G401.6 (cell line): ENCODE measurements around the gene PIGN.
"Not testable (repeated sequence)": the region's sequence is repeated elsewhere in the genome, so short reads cannot be mapped to it uniquely, and the experiment has no call there.

Source experiments
- FAIRE-seq: peaks from 2 replicates; lab custom pipeline; 2012; peaks lifted over from hg19 to GRCh38; lab: Jason Lieb, UNC

PIGN gene

DNA sequence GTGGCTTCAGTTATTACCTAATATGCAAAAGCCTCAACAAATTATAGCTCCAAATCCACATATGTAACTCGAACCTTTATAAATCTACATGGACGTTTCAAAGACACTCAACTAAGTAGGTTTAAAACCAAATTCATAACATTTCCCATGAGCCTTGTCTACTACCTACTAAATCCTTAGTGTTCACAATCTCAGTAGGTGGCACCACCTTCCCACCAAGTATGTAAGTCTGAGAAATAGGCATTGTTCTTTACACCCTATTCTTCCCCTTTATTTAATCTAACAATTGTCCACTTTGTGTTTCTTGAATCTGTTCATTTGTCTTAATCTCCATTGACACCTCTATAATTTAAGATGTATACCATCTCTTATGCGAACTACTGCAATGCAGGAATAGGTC is 4.6 kb downstream of the PIGN start:
- FAIRE-seq, result no peak

DNA sequence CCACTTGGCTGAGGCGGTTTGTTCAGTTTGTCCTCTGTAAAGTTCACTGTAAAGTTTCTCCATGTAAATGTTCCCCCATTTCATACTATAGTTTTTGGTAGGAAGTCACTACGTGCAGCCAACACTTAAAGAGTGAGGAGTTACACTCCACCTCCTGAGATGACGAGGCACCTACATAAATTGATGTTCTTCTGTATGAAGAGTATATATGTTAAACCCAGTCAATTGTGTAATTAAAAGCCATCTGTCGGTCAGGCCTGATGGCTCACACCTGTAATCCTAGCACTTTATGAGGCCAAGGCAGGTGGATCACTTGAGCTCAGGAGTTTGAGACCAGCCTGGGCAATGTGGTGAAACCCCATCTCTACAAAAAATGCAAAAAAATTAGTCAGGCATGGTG is 7.6 kb downstream of the PIGN start:
- FAIRE-seq, result no peak

DNA sequence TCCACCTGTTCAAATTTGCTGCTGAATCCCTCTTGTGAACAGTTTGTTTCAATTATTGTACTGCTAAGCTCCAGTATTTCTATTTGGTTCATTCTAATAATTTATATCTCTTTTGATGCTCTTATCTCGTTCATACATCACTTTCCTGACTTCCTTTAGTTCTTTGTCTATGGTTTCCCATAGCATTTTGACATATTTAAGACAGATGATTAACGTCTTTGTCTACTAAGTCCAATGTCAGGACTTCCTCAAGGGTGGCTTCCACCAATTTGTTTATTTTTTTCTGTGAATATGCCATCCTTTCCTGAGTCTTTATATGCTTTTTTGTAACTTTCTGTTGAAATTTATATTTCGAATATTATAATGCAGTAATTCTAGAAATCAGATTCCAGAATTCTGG is 9.6 kb downstream of the PIGN start:
- no peak for FAIRE-seq

DNA sequence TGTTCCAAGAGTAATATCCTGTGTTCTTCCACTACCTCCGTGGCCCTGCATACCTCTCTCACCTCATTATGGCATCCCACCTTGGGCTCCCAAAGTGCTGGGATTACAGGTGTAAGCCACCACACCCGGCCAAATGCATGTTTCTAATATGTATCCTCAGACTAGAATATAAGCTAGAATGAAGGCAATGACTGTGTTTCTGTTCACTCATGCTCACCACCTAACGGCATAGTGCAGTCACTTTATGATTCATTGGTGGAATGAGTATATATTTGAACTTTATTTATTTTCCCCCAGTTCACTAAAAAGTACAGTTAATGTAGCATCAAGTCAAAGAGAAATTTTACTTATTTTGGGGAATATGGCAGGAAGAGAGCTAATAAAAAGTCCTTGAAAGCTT is 11.3 kb downstream of the PIGN start:
- no peak for FAIRE-seq

DNA sequence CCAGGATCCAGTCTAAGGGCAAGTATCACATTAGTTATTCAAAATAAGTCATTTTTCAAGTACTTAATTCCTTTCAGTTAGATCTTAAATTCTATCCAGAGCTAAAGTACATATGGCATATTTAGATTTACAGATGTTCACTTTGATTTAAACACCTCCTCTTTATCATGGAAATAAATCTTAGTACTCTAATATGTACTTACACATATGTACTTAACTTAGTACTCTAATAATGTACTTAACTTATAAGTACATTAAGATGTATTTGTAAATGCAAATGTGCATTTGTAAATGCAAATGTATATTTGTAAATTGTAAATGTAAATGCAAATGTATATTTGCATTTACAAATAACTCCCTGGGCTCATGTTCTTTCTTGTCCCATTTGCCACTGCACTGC is 14.6 kb downstream of the PIGN start:
- FAIRE-seq, result no peak

DNA sequence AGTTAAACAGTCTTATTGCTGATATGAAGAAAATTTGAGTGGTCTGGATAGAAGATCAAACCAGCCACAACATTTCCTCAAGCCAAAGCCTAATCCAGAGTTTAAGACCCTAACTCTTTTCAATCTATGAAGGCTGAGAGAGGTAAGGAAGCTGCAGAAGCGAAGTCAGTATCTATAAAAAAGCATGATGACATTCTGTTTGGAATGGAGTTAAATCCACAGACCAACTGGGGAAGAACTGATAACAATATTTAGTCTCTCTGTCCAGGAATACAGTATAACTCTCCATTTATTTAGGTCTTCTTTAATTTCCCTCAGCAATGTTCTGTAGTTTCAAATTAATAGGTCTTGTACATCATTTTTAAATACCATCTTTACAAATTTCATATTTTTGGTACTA is 16.0 kb downstream of the PIGN start:
- FAIRE-seq, result no peak

DNA sequence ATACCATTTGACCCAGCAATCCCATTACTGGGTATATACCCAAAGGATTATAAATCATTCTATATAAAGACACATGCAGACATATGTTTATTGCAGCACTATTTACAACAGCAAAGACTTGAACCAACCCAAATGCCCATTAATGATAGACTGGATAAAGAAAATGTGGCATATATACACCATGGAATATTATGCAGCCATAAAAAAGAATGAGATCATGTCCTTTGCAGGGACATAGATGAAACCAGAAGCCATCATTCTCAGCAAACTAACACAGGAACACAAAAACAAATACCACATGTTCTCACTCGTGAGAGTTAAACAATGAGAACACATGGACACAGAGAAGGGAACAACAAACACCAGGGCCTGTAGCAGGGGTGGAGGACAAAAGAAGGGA is 20.3 kb downstream of the PIGN start:
- FAIRE-seq, result not testable (repeated sequence)

DNA sequence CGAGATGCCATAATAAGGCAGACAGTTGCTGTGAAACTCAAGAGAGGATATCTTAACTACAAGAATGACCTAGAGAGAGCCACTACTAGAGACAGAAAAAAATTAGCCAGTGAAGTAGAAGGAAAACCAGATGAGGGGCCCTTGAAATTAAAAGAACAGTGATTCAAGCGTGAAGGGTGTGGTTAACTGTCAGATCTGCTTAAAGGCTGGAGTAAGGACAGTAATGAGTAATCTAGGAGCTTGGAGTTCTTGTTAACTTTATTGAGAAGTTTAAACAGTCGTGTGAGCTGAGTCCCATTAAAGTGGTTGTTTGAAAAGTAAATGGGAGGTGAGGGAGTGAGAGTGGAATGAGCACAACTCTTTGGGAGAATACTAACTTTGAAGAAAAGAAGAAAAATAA is 21.3 kb downstream of the PIGN start:
- no peak for FAIRE-seq

DNA sequence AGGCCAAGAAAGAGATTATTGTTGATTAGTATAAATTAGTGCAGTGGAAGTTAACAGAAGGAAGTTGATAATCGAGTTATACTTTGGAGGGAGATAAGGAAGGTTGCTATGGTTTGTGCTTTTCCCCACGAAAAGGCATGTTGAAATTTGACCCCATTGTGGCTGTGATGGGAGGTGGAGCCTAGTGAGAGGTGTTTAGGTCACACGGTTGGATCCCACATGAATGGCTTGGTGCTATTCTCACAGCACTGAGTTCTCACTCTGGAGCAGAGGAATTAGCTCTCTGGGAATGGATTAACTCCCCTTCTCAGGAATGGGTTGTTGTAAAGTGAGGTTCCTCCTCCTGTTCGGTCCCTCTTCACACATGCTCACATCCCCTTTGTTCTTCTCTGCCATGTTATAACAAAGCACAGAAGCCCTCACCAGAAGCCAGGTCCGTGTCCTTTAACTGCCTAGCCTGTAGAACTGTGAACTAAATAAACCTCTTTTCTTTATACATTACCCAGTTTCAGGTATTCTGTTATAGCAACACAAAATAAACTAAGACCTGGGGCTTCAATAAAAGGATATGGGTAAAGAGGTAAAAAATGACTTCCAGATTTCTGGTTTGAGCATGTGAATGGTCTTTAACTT is 21.9 kb downstream of the PIGN start:
- FAIRE-seq, result no peak

DNA sequence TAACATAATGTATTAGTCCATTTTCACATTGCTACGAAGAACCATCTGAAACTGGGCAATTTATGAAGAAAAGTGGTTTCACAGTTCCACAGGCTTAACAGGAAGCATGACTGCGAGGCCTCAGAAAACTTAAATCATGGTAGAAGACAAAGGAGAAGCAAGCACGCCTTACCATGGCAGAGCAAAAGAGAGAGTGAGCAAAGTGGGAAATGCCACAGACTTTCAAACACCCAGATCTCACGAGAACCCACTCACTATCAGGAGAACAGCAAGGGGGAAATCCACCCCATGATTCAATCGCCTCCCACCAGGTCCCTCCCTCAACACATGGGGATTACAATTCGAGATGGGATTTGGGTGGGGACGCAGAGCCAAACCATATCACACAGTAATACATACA is 22.5 kb downstream of the PIGN start:
- no peak for FAIRE-seq

DNA sequence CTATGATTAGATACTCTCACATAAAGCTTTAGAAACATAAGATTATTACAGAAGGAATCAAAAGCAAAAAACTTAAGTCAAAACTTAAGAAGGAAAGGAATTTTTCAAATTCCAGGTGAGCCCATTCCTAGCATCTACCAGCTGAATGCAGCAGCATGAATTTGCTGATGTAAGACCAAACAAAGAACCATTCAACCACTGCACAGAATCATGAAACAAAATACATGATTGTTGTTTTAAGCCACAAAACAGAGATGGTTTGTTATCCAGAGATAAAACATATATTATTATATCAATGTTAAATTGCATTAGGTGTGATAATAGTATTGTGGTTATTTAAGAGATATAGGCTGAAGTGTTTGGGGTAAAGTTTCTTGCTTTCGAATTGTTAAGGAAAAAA is 29.0 kb downstream of the PIGN start:
- FAIRE-seq, result no peak

DNA sequence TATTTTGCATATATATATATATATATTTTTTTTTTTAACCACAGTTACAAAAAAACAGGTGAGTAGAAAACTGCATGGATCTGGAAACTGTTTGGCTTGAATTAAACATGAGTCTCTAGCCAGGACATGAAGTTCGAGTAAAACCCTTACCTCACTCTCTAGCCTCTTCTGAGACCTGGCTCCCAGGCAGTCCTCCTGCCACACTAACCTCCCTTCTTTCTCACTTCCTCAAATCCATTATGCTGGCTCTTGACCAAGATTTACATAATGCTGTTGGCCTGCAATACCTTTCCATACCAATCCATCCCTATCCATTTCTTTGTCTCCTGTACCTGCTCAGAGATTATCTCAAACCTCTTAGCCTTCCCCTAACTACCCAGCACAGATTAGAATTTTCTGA is 34.0 kb downstream of the PIGN start:
- no peak for FAIRE-seq

DNA sequence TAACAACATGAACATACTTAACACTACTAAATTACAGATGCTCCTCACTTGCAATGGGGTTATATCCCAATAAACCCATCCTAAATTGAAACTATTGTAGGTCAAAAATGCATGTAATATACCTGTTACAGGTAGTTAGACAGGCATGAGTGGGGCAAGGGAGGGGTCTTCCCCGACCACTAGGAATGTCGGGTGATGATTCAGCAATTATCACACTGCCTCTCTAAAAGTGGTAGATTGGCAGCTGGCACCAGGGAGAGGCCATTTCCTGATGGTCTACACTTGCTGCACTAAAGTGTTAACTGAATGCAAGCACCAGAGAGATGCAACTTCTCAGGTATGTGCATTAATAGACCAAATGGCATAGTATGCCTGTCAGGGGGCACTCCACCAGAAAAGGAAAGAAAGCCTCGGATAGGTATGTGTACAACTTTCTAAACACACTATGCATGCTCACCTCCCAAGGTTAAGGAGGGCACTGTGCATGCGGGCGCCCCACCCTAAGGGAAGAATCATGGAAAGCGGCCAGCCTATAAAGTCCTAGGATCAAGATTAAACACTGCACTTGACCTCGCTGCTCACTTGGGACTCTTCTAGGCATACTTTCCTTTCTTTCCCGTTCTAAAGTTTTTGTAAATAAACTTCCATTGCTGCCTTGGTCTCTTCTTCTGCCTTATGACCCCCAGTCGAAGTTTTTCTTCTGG is 35.6 kb downstream of the PIGN start:
- no peak for FAIRE-seq

DNA sequence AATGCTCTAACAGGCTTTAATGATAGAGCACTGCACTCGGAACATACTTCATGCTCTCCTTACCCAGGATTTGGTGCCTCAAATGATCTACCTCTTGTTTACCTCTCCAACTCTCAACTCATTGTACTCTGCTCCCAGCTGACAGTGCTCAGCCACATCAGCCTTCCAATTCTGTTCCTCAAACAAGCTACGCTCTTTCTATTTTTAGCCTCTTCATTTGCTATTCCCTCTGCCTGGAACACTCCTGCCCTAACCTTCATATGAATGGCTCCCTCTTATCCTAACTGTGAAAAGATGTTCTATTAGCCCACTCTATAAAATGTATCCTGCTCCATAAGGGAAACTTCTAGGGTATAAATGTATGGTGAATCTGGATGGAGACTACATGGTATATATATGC is 42.5 kb downstream of the PIGN start:
- no peak for FAIRE-seq

DNA sequence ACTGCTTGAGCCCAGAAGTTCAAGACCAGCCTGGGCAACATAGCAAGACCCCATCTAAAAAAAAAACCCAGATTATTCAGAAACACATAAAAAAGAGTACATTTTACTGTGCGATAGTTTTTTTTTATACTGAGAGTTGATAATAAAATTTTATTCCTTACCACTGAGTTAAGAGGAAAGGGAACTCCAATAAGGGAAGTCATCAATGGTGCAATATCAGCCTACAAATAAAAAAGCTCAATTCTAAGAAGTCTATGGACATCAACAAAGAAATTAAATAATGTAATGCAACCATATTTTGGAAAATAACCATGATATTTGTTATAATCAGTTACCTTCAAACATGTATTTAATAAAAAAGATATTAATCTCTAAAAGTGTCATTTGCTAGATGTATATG is 46.6 kb downstream of the PIGN start:
- no peak for FAIRE-seq

DNA sequence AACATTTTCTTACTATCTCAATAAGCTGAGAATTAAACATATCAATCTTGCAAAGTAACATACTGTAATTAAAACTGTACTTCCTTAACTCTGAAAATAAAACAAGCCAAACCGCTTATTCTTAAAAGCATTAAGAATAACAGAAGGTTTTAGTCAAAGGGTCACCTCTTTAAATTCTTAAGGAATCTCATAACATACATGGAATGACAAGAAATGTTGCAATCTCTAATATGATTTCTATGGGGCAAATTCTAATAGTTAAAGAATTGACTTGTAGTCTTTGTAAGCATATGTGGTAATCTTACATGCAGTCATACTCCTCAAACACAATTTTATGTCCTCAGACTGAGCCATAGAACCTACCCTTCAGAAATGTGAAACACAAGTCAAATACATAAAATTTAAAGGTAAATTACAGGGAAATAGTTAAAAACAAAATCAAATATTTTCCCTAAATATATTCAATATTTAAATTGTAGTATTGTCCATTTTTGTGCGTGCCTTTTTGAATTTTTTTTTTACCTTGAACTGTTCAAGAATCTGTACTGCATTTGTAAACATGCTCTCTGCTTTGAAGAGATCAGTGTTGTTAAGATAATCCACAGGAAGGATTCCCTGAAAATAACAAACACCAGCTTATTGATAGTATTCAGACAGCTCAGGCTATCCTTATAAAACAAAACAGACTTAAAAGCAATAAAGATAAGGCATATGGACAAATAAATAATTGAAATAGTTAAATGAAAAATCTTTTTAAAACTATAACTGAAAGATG is 48.2 kb downstream of the PIGN start:
- FAIRE-seq, result no peak

DNA sequence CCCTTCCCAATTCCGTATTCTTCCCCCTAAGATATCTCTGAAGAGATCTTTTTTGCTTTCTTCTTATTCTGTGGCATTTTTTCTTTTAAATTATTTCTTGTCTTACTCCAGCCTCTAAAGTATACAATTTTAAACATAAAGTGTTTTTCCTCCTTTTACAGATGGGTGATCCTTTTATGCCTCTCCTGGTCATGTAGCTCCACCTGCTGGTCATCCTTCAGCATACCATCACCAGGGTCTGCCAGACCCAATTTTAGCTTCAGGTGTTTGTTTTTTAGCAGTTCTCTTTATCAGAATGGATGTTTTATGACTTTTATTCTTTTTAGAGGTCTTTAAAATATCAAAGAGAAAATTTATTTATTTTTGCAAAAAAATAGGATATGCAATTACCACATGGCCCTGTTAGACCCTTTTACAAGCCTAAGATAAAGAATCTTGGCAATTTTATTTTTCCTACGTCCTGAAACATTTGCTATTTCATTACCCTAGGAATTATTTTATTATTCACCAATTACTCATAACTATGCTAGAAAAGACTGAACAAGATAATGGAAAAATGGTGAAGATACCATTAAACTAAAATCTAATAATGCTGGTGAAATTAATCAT is 55.5 kb downstream of the PIGN start:
- FAIRE-seq, result peak; percentile 95

DNA sequence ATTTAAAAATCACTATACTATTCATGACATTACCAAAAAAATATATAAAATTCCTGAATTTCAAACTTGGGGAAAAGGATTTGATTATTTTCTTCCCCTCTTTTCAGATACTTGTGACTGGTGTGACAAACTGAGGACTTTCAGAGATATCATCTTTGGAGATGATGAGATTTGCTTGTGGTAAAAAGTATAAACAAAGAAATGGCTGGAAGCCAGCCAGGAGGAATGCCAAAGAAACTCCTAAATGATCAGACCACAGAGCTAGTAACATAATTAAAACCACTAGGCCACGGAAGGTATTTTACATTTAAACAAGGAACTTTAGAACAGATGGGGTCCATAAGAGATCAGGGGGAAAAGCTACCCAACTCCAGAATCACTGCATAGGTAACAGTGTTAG is 58.7 kb downstream of the PIGN start:
- FAIRE-seq, result no peak

DNA sequence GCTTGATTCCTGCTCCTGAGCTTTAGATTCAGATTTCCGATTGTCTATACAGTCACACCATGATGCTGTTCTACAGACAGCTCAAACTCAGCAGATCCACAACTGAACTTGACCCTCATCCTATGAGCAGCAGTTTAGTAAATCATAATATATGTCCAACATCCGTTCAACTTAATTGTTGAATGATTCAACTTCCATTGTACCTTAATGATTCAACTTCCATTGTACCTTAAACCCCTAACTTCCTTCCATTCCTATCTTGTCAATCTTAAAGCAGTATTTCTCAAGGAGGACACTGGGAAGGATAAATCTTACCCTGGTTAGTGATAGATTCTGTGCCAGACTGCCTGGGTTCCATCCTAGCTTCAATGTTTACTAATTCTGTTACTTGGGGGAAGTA is 60.1 kb downstream of the PIGN start:
- FAIRE-seq, result no peak

DNA sequence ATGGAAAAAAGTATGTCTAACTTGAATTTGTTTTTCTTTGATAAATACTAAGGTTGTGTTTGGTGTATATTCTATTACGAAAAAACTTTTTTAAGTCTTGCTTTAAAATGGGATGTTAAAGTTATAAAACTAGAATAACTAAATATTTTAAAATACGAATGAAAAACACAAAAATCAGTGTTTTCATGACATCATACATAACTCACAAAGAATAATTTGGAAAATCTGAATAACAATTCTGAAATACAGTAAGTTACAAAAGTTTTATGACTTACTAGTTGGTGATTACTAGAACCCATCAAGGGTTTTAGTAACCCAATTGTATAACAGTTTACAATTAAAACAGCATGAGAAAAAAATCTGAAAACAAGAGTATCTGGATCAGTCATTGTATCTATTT is 61.2 kb downstream of the PIGN start:
- no peak for FAIRE-seq

DNA sequence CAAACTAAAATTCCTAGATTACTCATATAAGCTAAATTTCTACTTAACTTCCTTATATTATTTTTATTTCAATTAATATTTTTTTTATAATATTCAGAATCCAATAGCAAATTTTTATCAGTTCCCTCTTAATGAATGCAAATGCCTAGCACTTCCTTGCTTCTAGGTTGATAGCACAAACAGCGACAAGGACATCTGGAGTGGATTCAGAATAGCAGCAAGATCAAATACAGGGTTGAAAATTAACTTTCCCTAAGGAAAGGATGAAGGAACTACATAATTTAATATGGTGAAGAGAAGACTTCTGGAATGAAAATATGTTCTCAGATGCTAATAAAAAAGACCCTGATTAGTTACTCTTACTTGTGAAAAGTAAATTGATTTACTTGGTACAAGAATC is 64.5 kb downstream of the PIGN start:
- FAIRE-seq, result no peak

DNA sequence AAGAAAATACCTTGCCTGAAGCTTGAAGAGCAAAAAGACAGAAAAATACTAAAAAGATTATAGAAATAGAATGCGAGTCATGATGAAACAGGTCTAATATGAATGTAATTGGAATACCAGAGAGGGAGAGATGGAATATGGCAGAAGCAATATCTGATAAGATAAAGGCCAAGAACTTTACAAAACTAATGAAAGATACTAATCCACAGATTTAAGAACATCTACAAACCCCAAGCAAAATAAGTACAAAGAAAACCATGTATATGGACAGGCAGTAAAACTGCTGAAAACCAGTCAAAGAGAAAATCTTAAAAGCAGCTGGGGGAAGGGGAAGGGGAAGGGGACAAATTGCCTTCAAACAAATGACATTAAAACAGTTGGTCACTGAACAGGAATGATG is 67.0 kb downstream of the PIGN start:
- FAIRE-seq, result no peak

DNA sequence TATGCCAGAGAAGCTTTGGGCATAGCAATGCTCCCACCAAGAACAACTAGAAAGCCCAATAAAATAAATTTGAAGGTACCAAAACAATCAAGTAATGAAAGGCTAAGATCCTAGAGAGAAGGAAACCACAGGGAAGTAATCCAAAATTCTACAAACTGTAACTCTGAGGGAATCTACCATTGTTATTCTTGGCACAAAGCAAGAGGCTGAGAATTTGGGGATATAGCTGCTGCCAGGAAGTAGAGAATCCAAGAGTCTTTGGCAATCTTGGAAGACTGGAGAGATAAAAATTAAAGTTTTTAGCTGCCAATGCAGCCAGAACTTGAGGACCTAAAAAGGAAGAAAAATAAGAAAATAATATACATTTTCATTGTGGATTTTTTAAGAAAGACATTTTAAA is 68.5 kb downstream of the PIGN start:
- FAIRE-seq, result no peak
